Activated effector memory CD4-positive, alpha-beta T cell treated with Interleukin-2 at 50 U/mL for 16 hours (primary cell): ENCODE measurements around the gene C11orf68.

Source experiments
- DNase-seq: peaks from one replicate; pipeline ENCODE4 v3.0.0-alpha.2; 2020

C11orf68 gene

DNA sequence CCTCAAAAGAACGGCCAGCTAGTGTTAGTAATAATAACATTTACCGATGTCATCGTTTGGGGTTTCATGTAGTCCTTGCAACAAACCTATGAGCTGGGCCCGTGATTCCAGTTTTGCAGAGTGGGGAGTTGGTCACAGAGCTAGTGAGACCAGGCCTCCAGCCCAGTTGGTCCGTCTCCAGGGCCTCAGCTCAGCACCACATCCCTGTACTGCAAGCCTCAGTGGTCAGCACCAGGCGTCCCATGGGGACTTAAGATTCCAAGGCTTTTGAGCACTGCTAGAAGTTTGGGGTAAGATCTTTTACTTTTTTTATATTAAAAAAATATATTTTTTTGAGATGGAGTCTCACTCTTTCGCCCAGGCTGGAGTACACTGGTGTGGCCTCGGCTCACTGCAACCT lies 25.3 kb upstream of the C11orf68 start:
- DNase-seq, result no peak

DNA sequence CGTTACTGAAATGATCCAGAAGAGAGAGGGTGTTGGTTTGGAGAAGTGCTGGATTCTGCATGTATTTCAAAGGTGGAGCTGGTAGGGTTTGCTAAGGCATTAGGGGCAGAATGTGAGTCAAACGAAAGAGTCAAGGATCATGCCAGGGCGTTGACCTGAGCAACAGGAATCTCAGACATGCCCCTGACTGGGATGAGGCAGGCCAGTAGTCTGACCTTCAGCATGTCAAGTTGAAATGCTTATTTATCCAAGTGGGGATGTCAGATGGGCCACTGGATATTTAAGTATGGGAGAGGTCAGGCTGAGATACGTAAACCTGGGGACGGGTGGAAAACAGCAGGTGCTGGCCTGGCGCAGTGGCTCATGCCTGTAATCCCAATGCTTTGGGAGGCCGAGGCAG lies 23.7 kb upstream of the C11orf68 start:
- no peak for DNase-seq

DNA sequence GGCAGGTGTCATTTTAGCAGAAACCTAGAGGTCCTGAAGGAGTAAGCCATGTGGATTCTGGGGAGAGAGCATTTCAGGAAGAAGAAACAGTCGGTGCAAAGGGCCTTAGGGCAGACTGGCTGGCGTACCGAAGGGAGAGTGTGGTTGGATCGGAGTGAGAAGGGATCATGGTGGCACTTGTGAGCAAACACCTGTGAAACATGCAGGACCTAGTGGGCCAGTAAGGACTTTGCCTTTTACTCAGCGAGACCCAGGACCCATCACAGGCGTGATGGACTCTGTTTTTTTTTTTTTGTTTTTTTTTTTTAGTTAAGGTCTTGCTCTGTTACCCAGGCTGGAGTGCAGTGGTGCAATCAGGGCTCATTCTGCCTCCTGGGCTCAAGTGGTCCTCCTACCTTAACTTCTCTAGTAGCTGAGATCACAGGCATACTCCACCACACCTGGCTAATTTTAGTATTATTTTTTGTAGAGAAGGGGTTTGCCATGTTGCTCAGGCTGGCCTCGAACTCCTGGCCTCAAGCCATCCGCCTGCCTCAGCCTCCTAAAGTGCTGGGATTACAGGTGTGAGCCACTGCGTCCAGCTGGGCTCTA lies 23.0 kb upstream of the C11orf68 start:
- DNase-seq, result no peak

DNA sequence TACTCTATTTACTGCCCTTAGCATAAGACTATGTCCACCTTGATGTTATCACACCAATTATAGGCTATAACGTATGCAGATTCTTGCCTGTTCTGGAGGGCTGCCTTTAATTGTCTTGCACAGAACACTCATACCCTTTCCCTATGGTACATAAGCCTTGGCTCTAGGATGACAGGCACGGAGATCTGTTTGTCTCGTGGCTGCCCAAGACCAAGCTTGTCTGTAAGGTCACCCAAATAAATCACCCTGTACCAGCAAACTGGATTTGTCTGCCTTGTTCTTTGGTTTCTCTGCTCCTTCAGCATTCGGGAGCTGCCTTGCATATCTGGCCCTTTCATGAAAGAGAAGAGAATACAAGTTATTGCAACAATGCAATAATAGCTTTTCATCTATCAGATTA lies 18.9 kb upstream of the C11orf68 start:
- no peak for DNase-seq

DNA sequence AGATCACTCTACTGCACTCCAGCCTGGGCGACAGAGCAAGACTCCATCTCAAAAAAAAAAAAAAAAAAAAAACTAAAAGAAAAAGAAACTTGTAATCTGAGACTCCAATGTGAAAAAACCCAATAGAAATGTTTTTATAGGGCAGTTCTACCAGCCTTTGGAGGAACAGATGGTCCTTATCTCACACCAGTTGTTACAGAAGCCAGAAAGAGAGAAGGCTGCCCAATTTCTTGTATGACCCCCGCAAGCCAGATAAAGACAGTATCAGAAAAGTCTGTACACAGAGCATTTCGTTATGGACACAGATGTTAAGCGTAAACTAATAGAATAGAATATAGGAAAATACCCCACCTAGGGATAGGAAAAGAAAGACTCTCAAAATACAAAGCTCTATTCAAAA lies 15.2 kb upstream of the C11orf68 start:
- DNase-seq, result no peak

DNA sequence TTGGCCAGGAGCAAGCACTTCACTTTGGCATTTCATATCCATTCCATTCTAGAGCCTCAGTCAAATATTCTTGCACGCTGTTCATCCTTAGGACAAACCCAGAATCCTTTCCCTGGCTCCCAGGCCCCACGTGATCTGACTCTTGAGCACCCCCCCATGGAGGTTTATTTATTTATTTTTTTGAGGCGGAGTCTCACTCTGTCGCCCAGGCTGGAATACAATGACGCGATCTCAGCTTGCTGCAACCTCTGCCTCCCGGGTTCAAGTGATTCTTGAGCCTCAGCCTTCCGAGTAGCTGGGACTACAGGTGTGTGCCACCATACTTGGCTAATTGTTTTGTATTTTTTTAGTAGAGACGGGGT lies 13.7 kb upstream of the C11orf68 start:
- DNase-seq, result no peak

DNA sequence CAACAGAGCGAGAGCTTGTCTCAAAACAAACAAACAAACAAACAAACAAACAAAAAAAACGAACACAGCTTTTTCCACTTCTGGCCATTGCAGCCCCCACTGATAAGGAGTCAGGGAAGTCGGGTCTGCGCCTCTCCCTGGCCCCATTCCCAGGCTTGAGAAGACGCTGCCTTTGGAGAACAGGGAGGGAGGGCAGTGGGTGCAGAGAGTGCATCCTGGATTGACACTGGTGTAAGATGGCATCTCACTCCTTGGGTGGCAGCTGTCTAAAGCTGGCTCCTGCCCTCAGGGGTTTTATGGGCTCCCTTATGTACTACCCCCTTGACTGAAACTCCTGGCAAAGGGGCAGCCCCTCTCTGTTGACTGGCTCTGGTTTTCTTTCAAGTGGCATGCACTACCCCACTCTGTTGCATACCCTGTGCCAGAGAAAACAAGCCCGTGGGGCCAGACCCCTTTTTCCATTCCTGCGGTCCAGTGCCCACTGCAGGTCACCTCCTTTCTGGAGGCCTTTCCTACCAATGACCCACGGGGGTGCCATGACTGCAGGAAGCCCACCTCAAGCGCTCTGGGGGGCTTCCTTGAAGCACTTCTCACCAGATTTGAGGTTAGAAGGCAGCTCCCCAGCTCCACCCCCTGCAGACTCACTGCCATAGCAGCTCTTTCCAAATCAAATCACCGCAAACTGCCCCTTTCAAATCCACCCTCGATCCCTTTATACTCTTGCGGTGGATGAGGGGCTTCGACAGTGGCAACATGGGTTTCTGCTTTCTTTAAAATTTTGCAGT lies 13.1 kb upstream of the C11orf68 start:
- DNase-seq, result no peak

DNA sequence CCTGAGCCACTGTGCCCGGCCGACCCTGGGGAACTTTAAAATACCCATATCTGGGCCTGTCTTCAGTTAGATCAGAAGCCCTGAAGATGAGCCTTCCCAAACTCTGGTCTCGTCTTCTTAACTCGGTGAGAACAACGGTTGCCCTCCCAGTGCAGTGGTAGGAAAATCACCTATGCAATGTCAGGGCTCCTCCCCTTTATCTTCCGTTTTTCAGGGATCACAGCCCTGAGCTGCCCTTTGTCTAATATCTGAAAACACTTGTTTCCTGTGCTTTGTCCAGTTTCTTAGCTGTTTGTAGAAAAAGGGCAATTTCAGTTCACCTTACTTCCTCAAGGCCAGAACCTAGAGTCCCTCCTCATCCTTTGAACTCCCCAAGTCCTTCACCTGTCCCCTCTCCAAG lies 9.8 kb upstream of the C11orf68 start:
- no peak for DNase-seq

DNA sequence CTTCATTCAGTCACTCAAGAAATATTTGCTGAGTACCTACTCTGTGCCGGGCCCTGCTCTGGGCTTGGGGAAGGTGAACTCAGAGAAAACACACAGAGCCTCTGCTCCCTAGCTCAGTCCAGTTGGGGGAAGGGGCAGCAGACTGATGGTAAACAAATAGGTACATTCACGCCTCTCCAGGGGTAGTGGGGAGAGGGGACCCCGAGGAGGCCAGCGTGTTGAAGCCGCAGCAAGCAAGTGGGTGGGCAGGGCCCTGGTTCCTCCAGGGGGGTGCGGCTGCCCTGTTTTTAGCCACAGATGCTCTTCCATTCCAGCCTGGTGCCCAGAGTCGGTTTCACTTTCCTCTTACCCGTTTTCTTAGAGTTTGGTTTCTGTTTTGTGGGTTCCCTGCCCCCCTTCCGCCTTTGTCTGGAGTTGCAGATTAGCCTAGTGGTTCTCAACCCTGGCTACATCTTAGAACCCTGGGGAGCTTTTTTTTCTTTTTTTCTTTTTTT lies 9.1 kb upstream of the C11orf68 start:
- DNase-seq, result peak; percentile 71

DNA sequence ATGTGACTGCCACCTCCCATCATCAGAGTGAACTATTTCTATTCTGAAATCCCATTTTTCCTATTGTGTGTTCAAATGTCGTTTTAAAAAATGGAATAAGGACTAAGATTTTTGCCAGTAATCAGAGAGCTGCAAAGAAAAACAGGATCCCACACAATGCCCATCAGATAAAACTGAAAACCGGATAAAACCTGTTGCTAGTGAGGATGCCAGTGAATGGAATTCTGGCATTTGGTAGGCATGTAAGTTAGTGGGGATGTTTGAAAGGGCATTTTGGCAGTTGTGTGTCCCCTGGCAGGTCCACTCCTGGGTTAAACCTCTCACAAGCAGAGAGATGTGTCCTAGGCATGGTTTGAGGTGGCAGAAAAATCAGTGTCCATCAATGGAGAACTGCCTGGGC lies 6.5 kb upstream of the C11orf68 start:
- no peak for DNase-seq

DNA sequence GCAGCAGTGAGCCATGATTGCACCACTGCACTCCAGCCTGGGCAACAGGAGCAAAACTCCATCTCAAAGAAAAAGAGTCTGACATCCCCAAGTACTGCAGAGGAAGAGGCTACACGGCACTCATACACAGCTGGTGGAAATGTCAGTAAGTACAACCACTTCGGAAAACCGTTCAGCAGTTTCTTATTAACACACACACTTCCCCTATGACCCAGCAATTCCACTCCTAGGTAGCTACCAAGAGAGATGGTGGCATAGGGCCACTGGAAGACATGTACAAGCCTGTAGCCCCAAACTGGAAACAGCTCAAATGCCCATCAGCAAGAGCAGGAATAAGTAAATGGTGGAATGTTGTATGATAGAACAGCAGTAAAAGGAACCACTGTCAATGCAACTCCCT lies 3.7 kb upstream of the C11orf68 start:
- DNase-seq, result no peak

DNA sequence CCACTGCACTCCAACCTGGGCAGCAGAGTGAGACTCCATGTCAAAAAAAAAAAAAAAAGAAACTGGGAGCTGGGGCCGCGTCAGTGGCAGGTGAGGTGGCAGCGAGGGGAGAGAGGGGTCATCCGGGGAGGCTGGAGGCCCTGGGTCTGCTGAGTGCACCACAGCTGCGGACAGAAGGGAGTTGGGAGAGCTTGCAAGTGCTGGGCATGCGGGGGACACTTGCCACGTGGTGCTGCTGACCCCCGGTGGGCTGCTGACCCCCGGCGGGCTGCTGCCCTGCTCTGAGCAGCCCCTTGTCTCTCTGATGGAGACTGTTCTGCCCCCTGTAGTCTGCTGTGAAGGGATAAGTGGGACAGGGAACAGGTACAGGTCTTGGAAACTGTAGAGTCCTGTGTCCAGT lies 3.0 kb upstream of the C11orf68 start:
- DNase-seq, result no peak

DNA sequence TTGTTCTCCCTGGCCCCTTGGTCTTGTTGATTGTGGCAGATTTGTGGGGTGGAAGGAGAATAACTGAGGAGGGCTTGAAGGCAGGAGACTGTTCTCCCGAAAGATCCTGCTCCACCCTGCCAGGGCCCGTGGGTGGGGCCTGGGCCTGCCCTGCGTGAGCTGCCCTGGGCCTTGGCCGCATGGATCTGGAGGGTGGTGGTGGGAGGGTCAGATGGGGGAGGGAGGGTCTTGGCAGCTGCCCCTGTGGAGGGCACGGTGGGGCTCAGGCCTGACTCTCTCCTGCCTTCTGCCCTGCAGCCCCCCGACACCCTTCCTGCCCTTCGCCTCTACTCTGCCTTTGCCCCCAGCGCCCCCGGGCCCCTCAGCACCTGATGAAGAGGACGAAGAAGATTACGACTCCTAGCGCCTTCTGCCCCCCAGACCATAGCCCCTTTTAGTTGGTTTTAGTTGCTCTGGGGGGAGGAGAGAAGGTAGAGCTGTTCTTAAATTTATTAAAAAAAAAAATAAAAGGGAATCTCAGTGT lies 2.2 kb upstream of the C11orf68 start:
- no peak for DNase-seq

DNA sequence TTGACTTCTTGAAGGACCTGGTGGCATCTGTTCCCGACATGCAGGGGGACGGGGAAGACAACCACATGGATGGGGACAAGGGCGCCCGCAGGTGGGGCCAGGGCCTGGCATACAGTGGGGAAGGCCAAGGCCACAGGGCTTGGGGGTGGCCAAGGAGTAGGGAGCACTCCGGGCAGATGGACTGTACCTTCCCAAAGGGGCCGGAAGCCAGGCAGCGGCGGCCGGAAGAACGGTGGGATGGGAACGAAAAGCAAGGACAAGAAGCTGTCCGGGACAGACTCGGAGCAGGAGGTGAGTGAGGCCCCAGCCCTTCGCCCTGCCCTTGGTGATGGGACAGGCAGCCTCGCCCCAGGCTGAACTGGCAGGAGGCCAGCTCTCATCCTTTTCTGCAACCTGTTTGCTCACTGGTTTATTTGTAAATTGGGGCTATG lies 1.5 kb upstream of the C11orf68 start:
- DNase-seq, result no peak

DNA sequence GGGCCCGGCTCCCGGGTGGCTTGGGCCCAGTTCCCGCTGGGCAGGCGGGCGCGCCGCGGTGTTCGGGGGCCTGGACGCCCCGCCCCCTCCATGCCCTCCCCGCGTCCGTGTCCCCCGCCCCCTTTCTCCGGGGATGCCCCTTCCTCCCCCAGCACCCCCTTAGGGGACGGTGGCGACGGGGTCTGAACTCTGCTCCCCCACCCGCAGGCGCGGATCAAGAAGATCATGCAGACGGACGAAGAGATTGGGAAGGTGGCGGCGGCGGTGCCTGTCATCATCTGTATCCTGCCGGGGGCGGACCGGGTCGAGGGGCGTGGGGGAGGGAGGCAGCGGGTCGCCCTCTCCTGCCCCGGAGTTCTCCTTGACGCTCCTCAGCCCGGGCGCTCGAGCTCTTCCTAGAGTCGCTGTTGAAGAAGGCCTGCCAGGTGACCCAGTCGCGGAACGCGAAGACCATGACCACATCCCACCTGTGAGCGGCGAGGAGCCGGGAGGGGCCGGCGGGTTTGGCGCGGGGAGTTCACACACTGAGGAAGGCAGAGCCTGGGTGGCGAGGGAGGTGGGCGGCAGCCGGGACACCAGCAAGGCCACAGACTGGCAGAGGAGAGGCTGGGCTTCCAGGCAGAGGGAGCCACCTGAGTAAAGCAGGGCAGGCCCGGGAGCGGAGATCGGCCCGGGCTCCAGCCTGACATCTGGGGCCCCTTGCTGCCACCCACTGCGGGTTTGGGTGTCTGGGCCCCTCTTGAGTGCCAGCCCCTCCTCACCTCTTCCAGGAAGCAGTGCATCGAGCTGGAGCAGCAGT lies 910 bp upstream of the C11orf68 start:
- DNase-seq, result no peak

DNA sequence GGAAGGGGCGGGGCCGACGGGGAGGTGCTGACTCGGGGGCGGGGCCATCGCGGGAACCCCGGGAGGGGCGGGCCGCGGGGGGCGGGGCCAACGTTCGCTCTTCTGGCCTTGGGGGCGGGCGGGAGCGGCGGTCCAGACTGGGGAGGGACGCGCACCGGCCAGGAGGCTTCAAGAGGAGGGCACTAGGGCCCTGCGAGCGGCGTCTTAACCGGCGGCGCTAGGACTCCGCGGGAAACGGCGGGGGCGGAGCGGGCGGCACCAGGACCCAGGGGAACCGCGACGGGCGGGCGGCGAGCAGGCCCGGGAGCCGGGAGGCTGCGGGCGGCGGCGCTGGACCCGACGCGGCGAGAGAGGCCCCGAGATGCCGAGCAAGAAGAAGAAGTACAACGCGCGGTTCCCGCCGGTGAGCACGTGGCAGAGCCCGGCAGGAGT lies 295 bp upstream of the C11orf68 start, which contains the start of gene DRAP1:
DRAP1 (plus strand) TSS at position 286 of the 432 bp plus-strand sequence; CDS start at position 362, 76 bp downstream.
- peak; percentile 97 for DNase-seq

DNA sequence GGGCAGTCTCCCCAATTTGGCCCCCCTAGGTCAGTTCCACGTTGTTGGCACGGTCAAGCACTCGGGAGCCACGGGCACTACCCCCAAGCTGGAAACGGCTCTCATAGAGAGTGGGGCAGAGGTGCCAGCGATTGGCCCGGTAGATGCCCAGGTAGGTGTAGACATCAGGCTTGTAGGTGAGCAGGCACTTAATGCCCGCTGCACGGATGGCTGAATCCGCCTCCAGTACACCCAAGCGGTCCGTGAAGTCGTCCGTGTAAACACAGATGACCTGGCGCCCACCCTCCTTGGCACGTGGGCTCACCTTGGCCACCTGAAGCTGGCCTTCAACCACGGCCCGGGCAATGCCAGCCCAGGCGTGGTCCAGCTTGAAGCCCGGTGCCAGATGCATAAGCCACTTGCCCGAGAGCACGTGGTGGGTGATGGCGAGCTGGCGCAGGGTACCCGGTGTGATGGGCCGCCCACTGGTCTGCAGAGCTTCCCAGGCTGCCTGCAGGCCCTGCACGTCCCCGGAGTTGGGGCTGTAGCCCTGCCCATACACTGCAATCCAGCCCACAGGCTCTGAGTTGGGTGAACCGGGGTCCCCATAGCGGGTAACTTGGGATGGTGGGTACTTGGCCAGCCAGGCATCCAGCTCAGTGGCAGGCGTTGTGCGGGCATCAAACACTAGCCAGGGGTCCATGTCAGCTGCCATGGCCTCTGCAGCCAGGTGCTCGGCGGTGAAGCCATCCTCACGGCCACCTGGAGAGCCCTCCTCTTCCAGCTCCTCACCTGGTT lies 1.2 kb downstream of the C11orf68 start:
- DNase-seq, result no peak

DNA sequence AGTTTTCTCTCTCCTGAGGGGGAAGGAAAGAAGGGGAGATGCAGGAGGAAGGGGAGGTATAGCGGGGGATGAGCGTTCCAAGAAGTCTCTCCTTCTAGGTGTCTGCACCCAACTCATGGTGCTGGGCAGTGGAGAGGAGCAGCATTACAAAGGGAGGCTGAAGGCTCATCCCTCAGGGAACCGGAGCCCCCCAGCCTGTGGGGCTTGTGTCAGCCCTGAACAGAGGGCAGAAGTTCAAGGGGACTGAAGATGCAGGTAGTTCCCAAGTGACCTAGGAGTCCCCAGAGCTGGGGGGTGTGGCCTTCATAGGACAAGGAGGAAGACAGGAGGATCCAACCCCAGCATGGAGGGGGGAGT lies 1.8 kb downstream of the C11orf68 start:
- no peak for DNase-seq

DNA sequence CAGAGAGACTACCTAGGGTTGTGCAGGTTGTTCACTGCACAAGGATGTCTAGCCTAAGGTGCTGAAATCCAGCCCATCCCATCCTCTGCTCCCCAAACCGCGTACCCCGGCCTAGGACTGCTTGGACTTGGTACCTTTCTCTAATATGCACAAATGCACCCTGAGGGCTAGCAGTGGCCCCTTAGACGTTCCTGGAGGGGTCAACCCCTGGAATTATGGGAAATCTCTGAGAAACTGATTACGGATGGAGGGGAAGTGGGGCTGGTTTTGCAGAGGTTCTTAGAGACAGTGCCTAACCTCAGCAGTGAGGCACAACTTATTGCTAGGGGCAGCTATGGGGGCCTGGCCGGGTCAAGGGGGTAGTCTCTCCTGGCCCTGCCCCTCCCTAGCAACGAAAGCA lies 2.5 kb downstream of the C11orf68 start:
- no peak for DNase-seq

DNA sequence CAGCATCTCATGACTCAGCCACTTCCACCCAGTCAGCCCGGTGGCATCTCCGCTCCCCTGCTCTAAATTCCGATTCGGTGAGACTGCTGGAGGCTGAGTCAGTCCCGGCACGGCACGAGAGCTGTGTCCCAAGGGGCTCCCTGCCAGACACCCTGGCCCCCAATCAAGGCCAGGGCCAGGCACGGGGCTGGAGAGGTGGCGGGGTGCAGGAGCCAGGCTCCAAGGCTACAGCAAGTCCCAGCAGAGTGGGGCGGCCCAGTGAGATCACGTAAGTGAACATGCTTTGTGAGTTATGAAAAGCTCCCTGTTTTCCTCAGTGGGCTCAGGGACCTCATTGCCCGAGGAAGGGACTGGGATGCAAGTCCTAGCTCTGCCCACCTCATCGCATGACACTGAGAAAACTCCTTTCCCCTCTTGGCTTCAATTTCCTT lies 3.0 kb downstream of the C11orf68 start:
- no peak for DNase-seq

DNA sequence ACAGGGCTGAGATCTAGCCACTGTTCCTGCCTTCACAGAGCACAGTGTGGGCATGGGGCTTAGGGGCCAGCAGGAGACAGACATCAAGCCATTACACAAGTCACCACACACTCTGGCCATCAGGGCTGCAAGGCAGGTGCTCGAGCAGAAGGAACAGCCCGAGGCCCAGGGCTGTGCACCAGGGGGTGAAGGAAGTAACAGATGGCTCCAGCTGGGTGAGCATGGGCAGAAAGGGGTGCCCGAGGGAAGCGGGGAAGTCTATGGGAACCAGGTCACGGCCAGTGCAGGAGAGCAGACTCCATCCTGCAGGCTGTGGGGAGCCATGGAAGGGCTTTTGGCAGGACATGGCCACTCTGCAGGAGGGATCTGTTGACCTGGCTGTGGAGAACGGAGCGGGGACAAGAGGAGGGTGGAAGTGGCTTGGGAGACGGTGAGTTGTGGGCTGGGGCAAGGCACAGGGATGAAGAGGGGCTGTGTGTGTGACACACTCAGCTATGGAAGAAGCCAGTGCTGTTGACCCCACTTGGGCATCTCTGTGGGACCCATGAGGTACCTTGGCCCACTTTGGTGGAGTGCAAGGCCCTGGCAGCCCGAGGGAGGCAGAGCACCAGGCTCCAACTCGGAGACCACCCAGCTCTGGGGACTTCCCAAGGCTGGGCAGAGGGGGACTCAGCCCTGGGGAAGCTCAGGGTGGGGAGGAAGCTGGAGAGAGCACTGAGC lies 3.6 kb downstream of the C11orf68 start:
- DNase-seq, result no peak

DNA sequence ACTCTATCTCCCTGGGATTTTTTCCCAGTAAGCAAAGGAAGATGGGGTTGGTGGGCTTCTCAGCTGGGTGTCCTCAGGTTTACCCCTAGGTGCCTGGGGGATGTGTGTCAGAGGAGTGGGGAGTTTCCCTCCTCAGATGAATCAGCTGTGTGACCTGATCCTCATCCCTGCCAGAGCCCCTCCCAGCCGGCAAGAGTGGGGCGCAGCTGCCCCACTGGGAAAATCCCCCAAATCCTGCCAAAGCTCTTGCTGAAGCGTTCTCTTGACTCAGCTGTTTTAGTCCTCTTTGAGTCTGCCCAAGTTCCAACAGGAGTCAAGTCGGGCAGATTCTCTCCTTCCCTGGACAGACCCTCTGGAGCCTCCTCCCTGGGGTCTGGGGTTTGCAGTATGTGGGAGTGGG lies 6.0 kb downstream of the C11orf68 start:
- no peak for DNase-seq
